ENCODE measurements around the gene SYNPO2L. TPM values are rescaled to one million over a fixed set of nuclear protein-coding genes. Genes with fewer than 3 reads are reported as not detected.
"Not testable (repeated sequence)": the region's sequence is repeated elsewhere in the genome, so short reads cannot be mapped to it uniquely, and the experiment has no call there.

Gene SYNPO2L, protein sequence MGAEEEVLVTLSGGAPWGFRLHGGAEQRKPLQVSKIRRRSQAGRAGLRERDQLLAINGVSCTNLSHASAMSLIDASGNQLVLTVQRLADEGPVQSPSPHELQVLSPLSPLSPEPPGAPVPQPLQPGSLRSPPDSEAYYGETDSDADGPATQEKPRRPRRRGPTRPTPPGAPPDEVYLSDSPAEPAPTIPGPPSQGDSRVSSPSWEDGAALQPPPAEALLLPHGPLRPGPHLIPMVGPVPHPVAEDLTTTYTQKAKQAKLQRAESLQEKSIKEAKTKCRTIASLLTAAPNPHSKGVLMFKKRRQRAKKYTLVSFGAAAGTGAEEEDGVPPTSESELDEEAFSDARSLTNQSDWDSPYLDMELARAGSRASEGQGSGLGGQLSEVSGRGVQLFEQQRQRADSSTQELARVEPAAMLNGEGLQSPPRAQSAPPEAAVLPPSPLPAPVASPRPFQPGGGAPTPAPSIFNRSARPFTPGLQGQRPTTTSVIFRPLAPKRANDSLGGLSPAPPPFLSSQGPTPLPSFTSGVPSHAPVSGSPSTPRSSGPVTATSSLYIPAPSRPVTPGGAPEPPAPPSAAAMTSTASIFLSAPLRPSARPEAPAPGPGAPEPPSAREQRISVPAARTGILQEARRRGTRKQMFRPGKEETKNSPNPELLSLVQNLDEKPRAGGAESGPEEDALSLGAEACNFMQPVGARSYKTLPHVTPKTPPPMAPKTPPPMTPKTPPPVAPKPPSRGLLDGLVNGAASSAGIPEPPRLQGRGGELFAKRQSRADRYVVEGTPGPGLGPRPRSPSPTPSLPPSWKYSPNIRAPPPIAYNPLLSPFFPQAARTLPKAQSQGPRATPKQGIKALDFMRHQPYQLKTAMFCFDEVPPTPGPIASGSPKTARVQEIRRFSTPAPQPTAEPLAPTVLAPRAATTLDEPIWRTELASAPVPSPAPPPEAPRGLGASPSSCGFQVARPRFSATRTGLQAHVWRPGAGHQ
- total RNA-seq: not detected in 2 replicates

DNA sequence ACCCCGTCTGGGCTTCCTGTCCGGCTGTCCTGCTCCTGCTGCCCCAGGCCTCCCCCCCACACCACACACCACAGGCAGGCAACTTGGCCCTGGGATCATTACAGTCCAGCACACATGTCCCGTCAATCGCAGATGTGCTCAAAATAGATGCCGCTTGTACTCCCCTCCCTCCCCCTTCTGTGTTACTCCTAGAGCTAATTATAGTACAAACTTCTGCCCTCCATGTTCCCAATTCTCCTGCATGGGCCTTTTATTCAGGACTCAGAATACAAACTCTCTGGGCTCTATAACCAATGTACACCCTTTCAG is at the start of gene SYNPO2L:
SYNPO2L (minus strand) TSS at position 40 of the 309 bp plus-strand sequence. CDS start 107 bp downstream, outside the sequence.
- DNase-seq (ENCODE audit: low read depth): no peak

DNA sequence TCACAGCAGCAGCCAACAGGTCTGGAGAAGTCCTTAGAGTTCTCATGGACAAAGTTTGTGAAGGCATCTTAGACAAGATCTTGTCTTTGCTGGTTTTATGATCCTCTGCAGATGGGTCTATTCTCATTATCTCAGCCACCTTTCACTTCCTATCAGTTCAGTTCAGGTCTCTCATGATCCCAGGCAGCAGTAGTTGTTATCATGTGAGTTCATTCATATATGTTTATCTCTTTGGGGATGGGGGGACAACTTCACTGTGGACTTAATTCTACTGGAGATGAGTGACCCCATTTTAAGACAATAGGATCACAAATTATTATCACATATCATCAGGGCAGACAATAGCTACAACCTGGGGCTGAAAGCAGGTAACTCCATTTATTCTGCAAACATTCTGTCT is 48.1 kb upstream of the SYNPO2L start:
- DNase-seq (ENCODE audit: low read depth): not testable (repeated sequence)

DNA sequence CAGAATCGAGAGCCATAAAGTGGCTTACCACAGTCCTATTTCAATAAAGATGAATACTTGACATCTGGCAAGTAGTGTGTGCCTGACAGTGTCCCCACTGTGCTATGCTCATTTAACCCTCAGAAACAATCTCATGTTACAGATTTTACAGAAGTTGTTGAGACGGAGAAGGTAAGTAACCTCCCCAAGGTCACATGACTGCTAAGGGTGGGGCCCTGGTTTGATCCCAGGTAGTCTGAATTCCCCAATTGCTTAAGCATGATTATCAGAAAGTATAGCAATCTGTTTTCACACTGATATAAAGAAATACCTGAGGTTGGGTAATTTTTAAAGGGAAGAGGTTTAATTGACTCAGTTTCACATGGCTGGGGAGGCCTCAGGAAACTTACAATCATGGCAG is 43.0 kb upstream of the SYNPO2L start:
- not testable (repeated sequence) for DNase-seq (ENCODE audit: low read depth)

DNA sequence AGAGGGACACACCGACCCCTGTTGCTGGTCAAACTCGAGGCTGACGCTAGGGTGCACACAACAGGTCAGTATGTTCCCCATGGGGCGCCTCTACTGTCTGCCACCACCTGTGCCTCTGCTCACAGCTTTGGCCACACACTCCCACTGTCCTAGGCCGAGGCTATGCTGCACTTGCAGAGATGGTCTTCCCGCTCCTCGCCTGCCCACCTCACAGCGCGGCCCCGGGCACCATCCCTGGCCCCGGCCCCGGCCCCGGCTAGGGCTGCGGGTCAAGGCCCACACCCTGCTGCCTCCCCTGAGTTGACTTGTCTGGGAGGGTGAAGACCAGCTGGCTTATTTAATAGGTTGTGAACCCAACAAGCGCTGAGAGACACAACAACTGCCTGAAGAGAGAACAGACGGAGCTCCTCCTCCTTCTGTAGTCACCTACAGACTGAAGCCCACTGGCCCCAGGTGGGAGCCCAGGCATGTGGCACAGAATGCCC is 41.9 kb upstream of the SYNPO2L start, which contains the start of gene AGAP5:
AGAP5 (minus strand) TSS at position 435 of the 485 bp plus-strand sequence; CDS start at position 81, 354 bp downstream.
- DNase-seq (ENCODE audit: low read depth): not testable (repeated sequence)

DNA sequence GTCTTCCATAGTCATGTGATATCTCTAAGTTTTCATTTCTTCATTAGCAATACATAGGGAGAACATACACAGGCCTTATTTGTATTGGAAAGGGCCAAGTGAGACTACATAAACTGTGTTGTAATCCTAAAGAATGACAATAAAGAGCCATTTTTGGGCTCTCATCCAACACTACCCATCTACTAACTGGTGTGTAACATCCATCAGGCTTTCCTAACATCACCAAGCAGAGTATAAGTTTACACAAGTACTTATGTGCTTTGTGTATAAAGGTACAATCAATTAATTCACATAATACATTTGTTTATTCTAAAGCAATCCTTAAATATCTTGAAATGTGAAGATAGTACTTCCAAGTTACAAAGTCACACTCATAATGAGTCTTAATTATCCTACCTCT is 39.5 kb upstream of the SYNPO2L start:
- DNase-seq (ENCODE audit: low read depth): not testable (repeated sequence)

DNA sequence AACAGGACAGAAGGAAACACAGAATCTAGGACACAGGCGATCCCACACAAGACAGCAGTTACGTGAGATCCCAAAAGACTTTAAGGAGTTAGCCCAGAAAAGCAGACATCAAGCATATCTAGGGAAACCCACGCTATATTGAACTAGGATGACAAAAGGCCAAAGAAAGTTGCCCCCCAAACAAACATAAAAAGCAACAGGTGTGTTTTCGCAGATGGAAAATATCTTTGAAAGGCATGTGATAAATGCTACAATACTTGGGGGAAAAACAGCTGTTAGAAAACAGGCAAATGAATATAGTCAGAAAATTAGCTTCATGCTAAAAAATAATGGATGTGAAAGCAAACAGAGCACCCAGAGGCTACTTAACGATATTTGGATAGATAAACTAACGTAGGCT is 34.9 kb upstream of the SYNPO2L start:
- DNase-seq (ENCODE audit: low read depth): not testable (repeated sequence)

DNA sequence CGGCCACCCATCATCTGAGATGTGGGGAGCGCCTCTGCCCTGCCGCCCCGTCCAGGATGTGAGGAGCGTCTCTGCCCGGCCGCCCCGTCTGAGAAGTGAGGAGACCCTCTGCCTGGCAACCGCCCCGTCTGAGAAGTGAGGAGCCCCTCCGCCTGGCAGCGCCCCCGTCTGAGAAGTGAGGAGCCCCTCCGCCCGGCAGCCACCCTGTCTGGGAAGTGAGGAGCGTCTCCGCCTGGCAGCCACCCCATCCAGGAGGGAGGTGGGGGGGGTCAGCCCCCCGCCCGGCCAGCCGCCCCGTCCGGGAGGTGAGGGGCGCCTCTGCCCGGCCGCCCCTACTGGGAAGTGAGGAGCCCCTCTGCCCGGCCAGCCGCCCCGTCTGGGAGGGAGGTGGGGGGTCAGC is 33.8 kb upstream of the SYNPO2L start:
- not testable (repeated sequence) for DNase-seq (ENCODE audit: low read depth)

DNA sequence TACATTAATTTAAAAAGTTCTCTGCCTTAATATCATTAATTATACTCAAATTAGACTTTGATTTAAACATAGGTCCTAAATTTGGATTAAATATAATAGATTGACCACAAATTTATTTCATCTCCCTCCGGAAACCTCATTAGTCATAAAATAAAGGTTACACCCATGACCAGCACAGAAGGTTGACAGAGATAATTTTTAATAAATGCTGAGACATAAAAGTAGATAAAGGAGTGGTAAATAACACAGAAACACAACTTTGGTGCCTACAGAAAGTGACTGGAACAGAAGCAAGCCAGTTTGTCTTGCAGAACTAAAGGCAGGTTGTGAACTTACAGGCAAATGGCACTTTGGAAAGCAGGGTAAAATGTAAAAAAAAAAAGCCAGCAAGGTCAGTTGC is 31.8 kb upstream of the SYNPO2L start:
- DNase-seq (ENCODE audit: low read depth): not testable (repeated sequence)

DNA sequence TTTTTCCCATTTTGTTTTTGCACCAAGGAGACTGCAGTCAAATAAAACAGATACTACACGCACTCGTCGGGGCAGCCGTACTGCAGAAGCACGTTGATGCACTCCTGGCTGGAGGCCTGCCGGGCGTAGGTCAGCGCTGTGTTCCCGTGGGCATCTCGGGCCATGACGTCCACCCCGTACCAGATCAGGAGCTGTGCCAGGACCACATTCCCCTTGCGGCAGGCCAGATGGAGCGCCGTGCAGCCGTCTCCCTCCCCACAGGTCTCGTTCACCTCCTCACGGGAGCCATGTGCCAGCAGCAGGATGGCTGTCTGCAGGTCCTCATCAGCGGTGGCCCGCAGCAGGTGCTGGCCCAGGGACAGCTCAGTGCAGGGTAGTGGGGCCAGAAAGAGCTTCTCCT is 18.7 kb upstream of the SYNPO2L start:
- not testable (repeated sequence) for DNase-seq (ENCODE audit: low read depth)

DNA sequence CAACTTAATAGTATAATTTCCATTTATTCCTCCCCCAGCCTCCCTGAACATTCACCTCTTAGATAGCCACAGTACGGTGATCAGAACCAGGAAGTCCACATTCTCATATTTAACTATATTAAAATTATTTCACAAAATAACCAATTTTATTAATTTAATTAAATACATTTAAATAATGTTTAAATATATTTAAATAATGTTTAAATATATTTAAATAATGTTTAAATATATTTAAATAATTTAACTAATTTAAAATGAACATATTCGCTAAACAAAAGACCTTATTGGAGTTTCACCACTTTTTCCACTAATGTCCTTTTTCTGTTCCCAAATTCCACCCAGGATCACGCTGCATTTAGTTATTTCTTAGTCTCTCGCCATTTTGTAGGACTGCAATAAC is 12.5 kb upstream of the SYNPO2L start:
- not testable (repeated sequence) for DNase-seq (ENCODE audit: low read depth)

DNA sequence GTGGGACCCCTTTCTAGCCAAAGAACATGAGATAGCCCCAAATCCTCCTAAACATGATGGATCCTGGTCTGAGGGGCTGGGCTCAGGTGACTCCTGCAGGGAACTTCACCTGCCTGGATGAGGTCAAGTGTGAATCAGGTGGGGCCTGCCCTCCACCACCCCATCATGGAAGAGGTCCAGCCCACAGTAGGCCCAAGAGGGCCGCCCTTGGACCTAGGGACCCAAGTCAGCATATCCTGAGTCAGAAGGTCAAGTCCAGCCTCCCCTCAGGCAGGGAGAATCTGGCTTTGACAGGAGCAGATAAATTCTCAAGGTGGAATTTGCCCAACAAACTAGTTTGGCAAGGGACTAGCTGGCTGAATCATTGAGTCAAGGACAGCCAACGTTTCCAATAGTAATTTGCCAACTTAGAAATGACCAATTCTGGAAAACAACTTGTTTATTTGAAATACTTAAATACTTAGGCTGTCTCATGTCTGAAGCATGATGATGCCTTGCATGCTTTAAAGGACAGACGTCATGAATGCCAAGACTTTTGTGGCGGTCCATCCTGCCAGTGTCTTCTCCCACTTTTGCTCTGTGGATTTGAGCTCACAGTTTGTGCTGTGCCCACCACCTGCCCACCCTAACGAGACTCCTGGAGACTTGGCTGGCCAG is 10.5 kb upstream of the SYNPO2L start:
- not testable (repeated sequence) for DNase-seq (ENCODE audit: low read depth)

DNA sequence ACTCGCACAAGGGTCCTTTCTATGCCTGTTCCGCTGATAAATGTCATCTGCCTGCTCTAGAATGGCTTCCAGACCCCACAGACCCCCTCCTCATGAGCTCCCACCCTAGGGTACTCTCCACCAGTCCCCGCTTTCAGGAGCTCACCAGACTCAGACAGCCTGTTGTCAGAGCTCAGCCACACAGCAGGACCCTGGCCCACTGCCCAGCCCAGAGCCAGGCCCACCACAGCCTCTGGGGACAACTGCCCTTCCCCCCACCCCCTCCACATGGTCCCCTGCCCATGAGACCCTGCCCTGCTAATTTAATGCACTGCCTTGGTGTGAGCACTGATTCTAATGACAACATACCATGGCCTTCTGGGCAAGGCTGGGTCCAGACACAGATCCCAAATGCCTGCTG is 9.8 kb upstream of the SYNPO2L start:
- not testable (repeated sequence) for DNase-seq (ENCODE audit: low read depth)

DNA sequence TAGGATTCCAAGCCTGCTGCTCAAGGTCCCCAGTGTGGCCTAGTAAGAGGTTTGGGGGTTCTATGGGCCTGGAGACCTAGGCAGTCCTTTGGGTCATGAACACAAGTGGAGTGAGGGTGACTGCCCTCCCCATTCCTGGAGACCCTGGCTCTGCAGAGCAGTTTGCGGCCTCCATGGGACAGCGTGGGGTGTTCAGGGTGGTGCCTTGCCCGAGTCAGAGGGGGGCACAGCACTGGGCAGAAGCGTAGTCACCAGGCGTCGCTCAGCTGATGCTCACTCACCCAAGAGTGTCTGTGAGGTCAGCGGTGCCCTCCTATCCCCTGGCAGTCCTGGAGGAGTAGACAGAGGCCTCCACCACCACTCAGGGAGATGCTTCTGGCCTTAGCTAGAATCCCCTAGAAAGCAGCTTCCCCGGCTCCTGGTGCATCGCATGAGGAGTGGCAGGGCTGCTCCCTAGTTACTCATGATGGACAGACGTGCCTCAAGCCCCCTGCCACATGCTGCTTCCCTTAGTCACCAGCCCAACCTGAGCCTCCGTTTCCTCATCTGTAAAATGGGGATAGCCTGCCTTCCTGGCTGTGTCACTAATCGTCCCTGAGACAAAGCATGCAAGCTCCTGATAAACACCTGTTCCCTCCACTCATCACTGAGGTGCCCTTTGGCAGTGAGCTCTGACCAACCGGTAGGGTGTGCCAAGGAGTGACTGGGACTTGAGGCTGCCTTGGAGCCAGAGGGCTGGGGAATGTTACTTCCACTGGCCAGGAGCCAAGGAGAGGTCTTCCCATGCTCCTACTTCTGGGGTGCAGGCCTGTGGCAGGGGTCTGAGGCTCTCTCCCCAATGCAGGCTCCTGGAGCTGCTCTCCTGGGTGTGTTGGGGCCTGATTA is 8.6 kb upstream of the SYNPO2L start:
- not testable (repeated sequence) for DNase-seq (ENCODE audit: low read depth)

DNA sequence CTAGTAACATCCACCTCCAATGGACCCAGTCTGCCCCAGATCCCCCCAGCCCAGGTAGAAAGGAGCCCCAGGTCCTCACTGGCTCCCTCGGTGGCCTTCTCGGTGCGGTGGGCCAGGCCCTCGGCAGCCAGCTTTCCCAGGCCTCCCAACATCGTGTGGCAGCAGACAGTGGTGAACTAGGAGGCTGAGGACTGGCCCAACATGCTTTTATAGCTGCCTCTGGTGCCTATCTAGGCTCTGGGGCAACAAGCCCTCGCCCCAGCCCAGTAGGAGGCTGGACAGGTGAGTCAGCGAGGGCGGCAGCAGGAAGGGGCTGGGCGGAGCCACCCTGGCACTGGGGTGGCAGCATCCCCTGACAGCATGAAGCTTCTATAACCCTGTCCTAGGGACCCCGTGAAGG is 7.8 kb upstream of the SYNPO2L start:
- not testable (repeated sequence) for DNase-seq (ENCODE audit: low read depth)

DNA sequence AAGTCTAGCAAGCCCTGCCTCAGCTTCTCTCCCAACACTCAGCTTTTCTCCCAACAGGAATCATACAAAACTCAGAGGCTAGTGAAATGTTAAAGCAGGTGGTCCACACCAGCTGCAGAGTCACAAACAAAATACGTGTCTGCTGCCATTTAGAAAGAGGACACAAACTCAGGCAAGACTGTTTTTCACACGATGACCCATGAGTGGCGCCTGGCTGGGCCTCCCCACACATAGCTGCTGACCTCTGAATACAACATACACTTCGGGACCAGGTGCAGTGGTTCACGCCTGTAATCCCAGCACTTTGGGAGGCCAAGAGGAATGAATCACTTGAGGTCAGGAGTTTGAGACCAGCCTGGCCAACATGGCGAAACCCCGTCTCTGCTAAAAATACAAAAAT is 6.9 kb upstream of the SYNPO2L start:
- not testable (repeated sequence) for DNase-seq (ENCODE audit: low read depth)

DNA sequence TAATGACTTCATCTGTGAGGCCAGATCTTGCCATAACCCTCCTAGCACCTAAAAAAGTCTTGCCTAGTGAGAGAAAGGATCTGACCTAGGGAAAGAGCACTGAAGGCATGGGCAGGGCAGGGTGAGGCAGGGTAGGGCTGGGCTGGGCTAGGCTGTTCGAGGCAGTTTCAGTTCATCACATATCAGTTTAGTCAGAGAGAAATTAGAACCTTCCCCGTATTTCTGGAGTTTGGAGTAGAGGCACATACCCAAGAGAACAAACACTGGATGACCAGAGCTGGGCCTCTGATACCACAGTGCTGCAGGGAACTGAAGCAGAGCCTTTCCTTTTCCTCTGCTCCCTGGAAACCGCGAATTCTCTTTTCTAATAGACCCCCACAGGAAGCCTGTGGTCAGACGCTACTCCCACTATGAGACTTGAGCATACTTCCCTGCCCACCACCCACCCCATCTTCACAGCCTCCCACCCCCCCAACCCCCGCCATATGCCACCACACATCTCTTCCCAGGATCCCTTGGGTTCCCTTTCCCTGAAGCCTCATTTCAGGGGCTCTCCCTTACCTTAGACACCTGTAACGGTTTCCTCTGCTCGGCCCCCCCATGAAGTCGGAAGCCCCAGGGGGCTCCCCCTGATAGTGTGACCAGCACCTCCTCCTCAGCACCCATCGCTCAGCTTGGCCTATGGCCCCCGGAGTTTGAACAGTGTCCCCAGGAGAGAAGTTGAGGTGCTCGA is 406 bp downstream of the SYNPO2L start:
- no peak for DNase-seq (ENCODE audit: low read depth)

DNA sequence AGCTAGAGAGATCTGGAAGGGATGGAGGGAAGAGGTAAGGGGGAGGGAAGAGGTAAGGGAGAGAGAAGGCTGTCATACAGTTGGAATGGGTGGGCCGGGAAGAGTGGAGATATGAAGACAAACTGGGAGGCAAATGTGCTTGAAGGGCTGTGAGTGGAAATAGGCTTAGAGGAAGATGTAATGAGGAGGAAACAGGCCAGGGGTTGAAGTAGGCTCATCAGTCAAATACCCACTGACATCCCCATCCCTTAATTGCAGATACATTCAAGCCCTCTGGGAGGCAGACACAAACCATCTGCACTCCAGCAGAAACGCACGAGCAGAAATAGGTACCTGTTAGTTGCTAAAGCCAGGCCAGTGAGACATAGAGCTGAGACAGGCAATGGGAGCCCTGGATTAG is 2.1 kb downstream of the SYNPO2L start:
- peak; percentile 22 for DNase-seq (ENCODE audit: low read depth)

DNA sequence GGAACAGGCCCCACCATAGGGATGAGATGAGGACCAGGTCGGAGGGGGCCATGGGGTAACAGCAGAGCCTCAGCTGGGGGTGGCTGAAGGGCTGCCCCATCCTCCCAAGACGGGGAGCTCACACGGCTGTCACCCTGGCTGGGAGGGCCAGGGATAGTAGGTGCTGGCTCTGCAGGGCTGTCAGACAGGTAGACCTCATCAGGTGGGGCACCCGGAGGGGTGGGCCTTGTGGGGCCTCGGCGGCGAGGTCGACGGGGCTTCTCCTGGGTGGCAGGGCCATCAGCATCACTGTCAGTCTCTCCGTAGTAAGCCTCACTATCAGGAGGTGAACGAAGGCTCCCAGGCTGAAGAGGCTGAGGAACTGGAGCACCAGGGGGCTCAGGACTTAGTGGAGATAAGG is 2.6 kb downstream of the SYNPO2L start:
- DNase-seq (ENCODE audit: low read depth): no peak

DNA sequence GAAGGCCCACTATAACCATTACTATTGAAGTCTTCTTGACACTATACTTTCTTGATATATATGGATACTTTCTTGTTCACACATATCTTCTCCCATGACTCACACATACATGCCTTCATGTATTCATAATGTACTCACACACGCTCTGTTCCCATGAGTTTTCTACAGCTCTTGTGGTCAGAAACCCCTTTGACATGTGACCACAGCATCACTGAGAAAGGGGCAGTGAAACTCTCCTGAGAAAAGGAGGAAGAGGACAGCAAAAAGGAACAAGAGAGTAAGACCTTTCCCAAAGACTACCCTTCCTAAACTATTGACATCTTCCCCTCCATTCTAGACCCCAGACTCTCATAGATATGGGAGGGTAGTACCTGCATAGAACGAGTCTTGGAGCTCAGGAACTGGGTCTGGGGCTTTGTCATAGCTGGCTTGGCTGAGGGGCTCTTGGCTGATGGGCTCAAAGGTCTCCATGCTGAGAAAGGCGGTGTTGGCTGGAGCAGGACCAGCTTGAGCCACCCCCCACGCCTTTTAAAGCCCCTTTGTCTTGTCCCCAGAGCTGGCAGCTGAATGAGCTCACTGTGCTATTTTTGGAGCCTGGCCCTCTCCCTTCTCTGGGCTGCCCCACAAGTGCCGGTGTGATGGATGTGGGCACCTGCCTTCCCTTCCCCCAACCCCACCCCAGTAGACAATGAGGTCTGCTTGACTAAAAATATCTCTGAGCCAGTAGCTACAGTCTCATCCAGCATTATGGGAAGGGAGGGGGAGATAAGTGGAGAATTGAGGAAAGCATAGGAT is 5.1 kb downstream of the SYNPO2L start:
- no peak for DNase-seq (ENCODE audit: low read depth)

All from renal cortical epithelial cell (primary cell).